Loucy (cell line): Measurements from ENCODE around the gene ZNF433.

Experiments
- H2AFZ ChIP-seq: fragments of 200-600 bp; sonication (generic); 2 replicates; pipeline ENCODE4 v1.6.0; 2016; ENCODE audit warnings: antibody characterized with exemption, mild to moderate bottlenecking, low read length, moderate library complexity
- H3F3A ChIP-seq: fragments of 200-600 bp; 2 replicates; pipeline ENCODE4 v1.6.0; 2016; ENCODE audit warnings: antibody characterized with exemption, low read depth, mild to moderate bottlenecking
- H3K27me3 ChIP-seq: fragments of 200-600 bp; sonication (generic); 2 replicates; pipeline ENCODE4 v1.6.1; 2014; ENCODE audit warnings: low read length, mild to moderate bottlenecking; ENCODE audit not compliant: insufficient read depth, poor library complexity, severe bottlenecking
- H3K36me3 ChIP-seq: fragments of 200-600 bp; sonication (generic); 2 replicates; pipeline ENCODE4 v1.6.1; 2016; ENCODE audit warnings: low read length; ENCODE audit not compliant: insufficient read depth
- H3K4me1 ChIP-seq: fragments of 200-600 bp; sonication (generic); 2 replicates; pipeline ENCODE4 v1.5.1; 2014; ENCODE audit warnings: low read length, mild to moderate bottlenecking; ENCODE audit not compliant: insufficient read depth, poor library complexity, severe bottlenecking
- H3K4me2 ChIP-seq: fragments of 200-600 bp; sonication (generic); 2 replicates; pipeline ENCODE4 v1.6.0; 2014; ENCODE audit warnings: antibody characterized with exemption, low read length, low read depth, mild to moderate bottlenecking; ENCODE audit not compliant: poor library complexity, severe bottlenecking
- H3K4me3 ChIP-seq: fragments of 200-600 bp; sonication (generic); 2 replicates; pipeline ENCODE4 v1.5.1; 2014; ENCODE audit warnings: low read length, mild to moderate bottlenecking, mixed read lengths; ENCODE audit not compliant: poor library complexity, severe bottlenecking
- H3K79me2 ChIP-seq: fragments of 200-600 bp; sonication (generic); 2 replicates; pipeline ENCODE4 v1.6.1; 2014; ENCODE audit warnings: low read length; ENCODE audit not compliant: insufficient read depth
- H3K9ac ChIP-seq: fragments of 200-600 bp; sonication (generic); 2 replicates; pipeline ENCODE4 v1.6.0; 2014; ENCODE audit warnings: mild to moderate bottlenecking, low read depth, low read length, moderate library complexity; ENCODE audit not compliant: poor library complexity, severe bottlenecking
- H3K9me2 ChIP-seq: fragments of 200-600 bp; sonication (generic); replicated peaks from 2 replicates; pipeline ENCODE4 v1.6.1; 2016; ENCODE audit warnings: low read depth, low read length, mixed read lengths
- H3K9me3 ChIP-seq: fragments of 200-600 bp; sonication (generic); 2 replicates; pipeline ENCODE4 v1.6.1; 2014; ENCODE audit warnings: mild to moderate bottlenecking, antibody characterized with exemption, low read length, low read depth; ENCODE audit not compliant: insufficient read depth
- H4K20me1 ChIP-seq: fragments of 200-600 bp; sonication (generic); 2 replicates; pipeline ENCODE4 v1.6.0; 2014; ENCODE audit warnings: antibody characterized with exemption, low read length, mild to moderate bottlenecking; ENCODE audit not compliant: insufficient read depth, poor library complexity, severe bottlenecking
- CTCF ChIP-seq: fragments of 200-600 bp; sonication (generic); conservative IDR thresholded peaks from 2 replicates; pipeline ENCODE4 v1.5.1; 2014; ENCODE audit warnings: mild to moderate bottlenecking, antibody characterized with exemption, low read length
- EZH2phosphoT487 ChIP-seq: fragments of 200-600 bp; IDR thresholded peaks from 2 replicates; pipeline ENCODE4 v1.6.1; 2018; ENCODE audit warnings: antibody characterized with exemption, mild to moderate bottlenecking, moderate library complexity, borderline replicate concordance

Gene ZNF433

DNA sequence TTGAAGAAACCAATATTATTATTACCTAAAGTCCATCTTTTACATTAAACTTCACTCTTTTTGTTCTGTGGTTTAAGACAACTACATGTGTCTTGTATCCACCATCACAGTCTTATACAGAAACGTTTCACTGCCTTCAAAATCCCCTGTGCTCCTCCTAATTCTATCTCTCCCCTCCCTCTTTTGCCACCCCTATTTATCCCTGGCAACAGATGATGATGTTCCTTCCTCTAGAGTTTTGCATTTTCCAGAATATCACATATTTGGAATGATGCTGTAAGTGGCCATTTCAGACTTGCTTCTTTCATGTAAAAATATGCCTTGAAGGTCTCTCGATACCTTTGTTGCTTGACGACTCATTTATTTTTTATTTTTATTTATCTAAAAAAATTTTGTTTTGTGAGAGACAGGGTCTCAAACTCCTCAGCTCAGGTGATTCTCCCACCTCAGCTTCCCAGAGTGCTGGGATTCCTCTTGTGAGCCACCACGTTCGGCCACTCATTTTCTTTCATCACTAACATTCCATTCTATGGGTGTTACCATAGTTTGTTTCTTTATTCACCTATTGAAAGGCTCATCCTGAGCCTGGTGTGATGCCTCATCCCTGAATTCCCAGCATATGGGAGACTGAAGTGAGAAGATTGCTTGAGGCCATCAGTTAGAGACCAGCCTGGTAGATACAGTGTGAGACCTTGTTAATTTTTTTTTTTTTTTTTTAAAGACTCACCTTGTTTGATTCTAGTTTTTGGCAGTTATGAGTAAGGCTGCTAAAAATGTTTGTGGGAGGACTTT, 62.3 kb downstream of the ZNF433 start:
- H3K4me1 ChIP-seq: no peaks in the 10 kb centered on the region
- no peaks in the 10 kb centered on the region for H3K36me3 ChIP-seq
- H4K20me1 ChIP-seq: no peaks in the 10 kb centered on the region
- no peaks in the 10 kb centered on the region for H3K79me2 ChIP-seq
- H2AFZ ChIP-seq: no peak overlapping the region
- H3K9ac ChIP-seq: no peak overlapping the region
- H3F3A ChIP-seq: no peaks in the 10 kb centered on the region
- H3K4me2 ChIP-seq: no peak overlapping the region
- H3K9me2 ChIP-seq: no peaks in the 10 kb centered on the region
- TF ChIP-seq CTCF: no peak
- no peaks in the 10 kb centered on the region for H3K27me3 ChIP-seq
- 0 out of 2 replicates have a peak, but pooled peaks cover 2% of the 10 kb centered on the region for H3K9me3 ChIP-seq
- H3K4me3 ChIP-seq: no peak overlapping the region

- H3K36me3 ChIP-seq: no peaks in the 10 kb centered on the region
- no peaks in the 10 kb centered on the region for H3K27me3 ChIP-seq
- H4K20me1 ChIP-seq: no peaks in the 10 kb centered on the region
- H3K9me2 ChIP-seq: no peaks in the 10 kb centered on the region
- no peaks in the 10 kb centered on the region for H3K79me2 ChIP-seq
- H3K4me2 ChIP-seq: no peak overlapping the region
- no peak overlapping the region for H3K9ac ChIP-seq
- H3K9me3 ChIP-seq: no peaks in the 10 kb centered on the region
- no peak overlapping the region for H3K4me3 ChIP-seq
- no peak overlapping the region for H2AFZ ChIP-seq
- no peaks in the 10 kb centered on the region for H3K4me1 ChIP-seq
- no peaks in the 10 kb centered on the region for H3F3A ChIP-seq
- TF ChIP-seq EZH2phosphoT487: no peak
Measured at GRCh38 chr19:11971041-11971440, 64.4 kb downstream of the ZNF433 start.

- H3K4me1 ChIP-seq: peaks cover 5% of the 10 kb centered on the region
- no peak for TF ChIP-seq EZH2phosphoT487
- TF ChIP-seq CTCF: no peak
- no peak overlapping the region for H3K4me3 ChIP-seq
- H3K27me3 ChIP-seq: no peaks in the 10 kb centered on the region
- H3K9ac ChIP-seq: no peak overlapping the region
- H4K20me1 ChIP-seq: no peaks in the 10 kb centered on the region
- H3K36me3 ChIP-seq: no peaks in the 10 kb centered on the region
- H3F3A ChIP-seq: no peaks in the 10 kb centered on the region
- no peaks in the 10 kb centered on the region for H3K9me3 ChIP-seq
- H3K79me2 ChIP-seq: no peaks in the 10 kb centered on the region
- H2AFZ ChIP-seq: no peak overlapping the region
- no peaks in the 10 kb centered on the region for H3K9me2 ChIP-seq
- no peak overlapping the region for H3K4me2 ChIP-seq
Measured at GRCh38 chr19:11970174-11970573, 65.3 kb downstream of the ZNF433 start.
